ENCODE data around the gene NPC2.

NPC2 gene

DNA sequence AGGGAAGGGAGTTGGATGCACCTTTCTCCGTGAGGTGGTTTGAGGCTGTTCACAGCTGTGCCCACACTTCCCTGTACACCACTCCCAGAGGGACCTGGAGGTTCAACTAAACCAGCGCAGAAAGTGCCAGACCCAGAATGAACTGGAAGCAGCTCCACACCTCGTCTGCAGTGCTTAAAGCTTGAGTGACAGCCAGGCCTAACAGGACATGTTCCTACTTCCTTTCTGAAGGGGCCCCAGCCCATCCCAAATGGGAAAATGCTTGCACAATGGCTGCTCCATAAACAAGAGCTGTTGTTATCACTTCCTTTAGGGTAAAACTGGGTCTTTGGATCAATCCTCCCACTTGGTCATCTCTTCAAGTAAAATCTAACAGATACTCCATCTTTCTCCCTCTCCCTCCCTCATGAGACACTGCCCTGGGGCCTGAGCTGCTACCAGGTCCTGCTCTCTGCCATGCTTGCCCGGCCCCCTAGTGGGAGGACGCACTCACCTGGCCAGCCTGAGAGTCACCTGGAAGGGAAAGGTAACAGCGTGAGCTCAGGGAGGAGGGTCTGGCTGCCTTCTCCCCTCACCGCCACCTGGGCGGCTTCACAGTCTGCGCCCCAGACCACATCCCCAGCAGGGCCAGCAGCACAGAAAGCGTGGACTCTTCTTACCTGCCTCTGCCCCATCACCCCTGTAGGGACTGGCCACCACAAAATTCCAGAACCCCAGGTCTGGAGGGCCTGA, 33.9 kb upstream of the NPC2 start:
- peaks cover 12% of the 10 kb centered on the region; the same call in 1 of the 2 replicates for H3K4me1 ChIP-seq (ENCODE audit: insufficient read depth, low read length)
- no peaks in the 10 kb centered on the region for H3K36me3 ChIP-seq (ENCODE audit: insufficient read depth, low read length)
- H3K9me3 ChIP-seq (ENCODE audit: control insufficient read depth, insufficient read depth, low read length): no peaks in the 10 kb centered on the region
- no peak overlapping the region for H3K9ac ChIP-seq (ENCODE audit: low read depth, low read length)

DNA sequence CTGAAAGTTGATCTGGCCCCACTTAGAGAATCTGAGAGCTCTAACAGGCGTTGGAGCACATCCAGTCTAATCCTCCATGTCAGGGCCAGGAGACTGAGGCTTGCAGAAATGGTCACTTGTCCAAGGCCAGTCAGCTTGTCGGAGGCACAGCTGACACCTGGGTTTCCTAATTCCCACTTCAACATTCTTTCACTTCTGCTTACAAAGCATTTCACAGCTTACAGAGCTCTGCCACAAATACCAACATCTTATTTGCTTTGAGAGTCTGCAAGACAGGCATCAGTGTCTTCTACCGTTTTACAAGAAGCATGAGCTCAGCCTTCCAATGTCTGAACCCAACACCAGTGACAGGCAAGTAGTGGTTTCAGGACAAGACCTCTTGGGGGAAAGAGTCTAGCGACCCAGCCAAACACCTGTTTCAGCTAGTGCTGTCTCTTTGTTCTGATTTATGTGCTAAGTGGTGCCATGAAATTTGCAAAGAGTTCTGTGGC, 32.3 kb upstream of the NPC2 start:
- H3K9me3 ChIP-seq (ENCODE audit: control insufficient read depth, insufficient read depth, low read length): no peaks in the 10 kb centered on the region
- no peaks in the 10 kb centered on the region for H3K36me3 ChIP-seq (ENCODE audit: insufficient read depth, low read length)
- peaks cover 9% of the 10 kb centered on the region; the same call in 1 of the 2 replicates for H3K4me1 ChIP-seq (ENCODE audit: insufficient read depth, low read length)
- H3K9ac ChIP-seq (ENCODE audit: low read depth, low read length): no peak overlapping the region

DNA sequence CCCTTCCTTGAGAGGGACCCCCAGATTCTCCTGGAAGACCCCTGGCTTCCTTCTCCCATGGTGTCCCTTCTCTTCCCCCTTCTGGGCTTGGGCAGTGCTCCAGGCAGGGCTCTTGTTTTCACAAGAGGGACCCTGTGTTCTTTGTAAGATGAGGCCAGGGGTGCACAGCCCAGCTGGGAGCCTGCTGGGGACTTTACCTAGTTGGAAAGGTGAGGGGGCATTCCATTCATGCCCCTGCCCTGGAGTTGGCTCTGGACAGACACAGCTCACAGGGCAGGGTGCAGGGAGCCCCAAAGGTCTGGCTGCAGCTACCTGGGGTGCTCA, 31.7 kb upstream of the NPC2 start:
- Histone ChIP-seq H3K36me3 (ENCODE audit: insufficient read depth, low read length) (no peaks in the 10 kb centered on the region), H3K4me1 (ENCODE audit: insufficient read depth, low read length) (peaks cover 9% of the 10 kb centered on the region; the same call in 1 of the 2 replicates), H3K9ac (ENCODE audit: low read depth, low read length) (no peak overlapping the region), H3K9me3 (ENCODE audit: control insufficient read depth, insufficient read depth, low read length) (no peaks in the 10 kb centered on the region)

DNA sequence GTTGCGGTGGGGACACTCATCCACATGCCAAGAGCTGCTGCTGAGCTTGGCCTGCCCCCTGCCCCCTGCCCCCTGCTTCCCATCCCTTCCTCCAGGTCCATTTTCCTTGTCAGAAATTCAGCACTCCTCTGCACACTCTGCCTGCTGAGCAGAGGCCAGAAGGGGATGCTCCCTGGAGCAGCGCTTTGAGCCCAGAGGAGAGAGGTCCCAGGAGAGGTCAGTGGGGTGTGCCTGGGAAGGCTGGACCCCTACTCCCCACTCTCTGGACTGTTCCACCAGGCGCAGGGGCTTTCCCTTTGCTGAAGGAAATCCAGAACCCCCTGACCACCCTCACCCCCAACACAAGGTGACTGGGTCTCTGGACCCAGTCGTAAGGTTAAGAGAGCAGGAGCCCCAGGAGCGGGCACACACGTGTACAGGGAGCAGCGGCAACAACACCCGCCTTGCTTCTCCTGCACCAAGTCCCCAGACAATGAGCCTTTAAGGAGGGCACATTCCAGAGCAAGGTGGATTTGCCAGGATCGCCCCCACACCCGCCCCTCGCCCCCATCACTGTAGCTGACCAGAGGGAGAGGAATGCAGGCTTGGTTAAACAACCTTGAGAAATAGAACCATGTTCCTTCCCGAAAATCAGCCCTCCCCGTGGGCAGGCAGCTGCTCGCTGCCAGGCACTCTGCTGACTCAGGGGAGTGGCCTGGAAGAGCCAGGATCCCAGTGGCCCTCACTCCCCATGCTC, 31.1 kb upstream of the NPC2 start:
- Histone ChIP-seq H3K9me3 (ENCODE audit: control insufficient read depth, insufficient read depth, low read length) (no peaks in the 10 kb centered on the region), H3K36me3 (ENCODE audit: insufficient read depth, low read length) (no peaks in the 10 kb centered on the region)

DNA sequence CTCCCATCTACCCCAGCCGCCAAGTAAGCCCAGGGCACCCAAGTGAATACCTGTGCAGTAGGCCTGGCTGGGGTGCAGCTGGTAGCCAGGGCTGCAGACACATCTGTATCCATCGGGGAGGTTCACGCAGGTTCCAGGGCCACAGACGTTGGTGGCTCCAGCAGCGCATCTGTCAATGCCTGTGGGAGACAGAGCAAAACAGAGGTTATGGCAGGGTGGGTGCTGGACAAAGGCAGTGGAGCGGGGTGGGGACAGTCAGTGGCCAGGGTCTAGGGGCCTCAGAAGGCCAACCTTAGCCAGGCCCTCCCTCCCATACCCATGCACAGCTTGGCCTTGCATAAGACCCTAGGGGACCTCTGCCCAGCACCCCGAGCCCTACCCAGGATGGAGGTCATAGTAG, 29.6 kb upstream of the NPC2 start:
- Histone ChIP-seq H3K9ac (ENCODE audit: low read depth, low read length) (no peak overlapping the region), H3K9me3 (ENCODE audit: control insufficient read depth, insufficient read depth, low read length) (no peaks in the 10 kb centered on the region), H3K4me1 (ENCODE audit: insufficient read depth, low read length) (peaks cover 9% of the 10 kb centered on the region; the same call in 1 of the 2 replicates), H3K36me3 (ENCODE audit: insufficient read depth, low read length) (no peaks in the 10 kb centered on the region)

More for the DNA sequence above, 31.1 kb upstream of the NPC2 start:
- Histone ChIP-seq H3K4me1 (ENCODE audit: insufficient read depth, low read length) (peaks cover 9% of the 10 kb centered on the region; the same call in 1 of the 2 replicates), H3K9ac (ENCODE audit: low read depth, low read length) (no peak overlapping the region)

DNA sequence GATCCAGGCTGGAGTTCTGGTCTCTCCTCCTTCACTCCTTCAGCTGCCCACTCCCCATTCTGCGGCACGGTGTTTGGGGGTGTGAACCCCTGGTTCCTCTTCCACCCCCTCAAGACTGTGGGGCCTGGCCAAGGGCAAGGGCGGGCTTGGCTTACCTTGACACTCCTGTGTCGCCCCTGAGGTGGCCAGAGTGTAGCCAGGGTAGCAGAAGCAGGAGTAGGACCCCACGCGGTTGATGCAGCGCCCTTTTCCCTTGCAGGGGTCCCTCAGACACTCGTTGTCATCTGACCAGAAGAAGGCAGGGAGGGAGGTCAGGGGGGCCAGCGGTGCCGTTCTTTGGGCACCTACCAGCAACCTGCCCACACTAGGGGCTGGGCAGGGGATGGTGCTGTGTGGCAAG, 28.7 kb upstream of the NPC2 start:
- Histone ChIP-seq H3K36me3 (ENCODE audit: insufficient read depth, low read length) (no peaks in the 10 kb centered on the region), H3K4me1 (ENCODE audit: insufficient read depth, low read length) (peaks cover 7% of the 10 kb centered on the region), H3K9ac (ENCODE audit: low read depth, low read length) (no peak overlapping the region), H3K9me3 (ENCODE audit: control insufficient read depth, insufficient read depth, low read length) (no peaks in the 10 kb centered on the region)

DNA sequence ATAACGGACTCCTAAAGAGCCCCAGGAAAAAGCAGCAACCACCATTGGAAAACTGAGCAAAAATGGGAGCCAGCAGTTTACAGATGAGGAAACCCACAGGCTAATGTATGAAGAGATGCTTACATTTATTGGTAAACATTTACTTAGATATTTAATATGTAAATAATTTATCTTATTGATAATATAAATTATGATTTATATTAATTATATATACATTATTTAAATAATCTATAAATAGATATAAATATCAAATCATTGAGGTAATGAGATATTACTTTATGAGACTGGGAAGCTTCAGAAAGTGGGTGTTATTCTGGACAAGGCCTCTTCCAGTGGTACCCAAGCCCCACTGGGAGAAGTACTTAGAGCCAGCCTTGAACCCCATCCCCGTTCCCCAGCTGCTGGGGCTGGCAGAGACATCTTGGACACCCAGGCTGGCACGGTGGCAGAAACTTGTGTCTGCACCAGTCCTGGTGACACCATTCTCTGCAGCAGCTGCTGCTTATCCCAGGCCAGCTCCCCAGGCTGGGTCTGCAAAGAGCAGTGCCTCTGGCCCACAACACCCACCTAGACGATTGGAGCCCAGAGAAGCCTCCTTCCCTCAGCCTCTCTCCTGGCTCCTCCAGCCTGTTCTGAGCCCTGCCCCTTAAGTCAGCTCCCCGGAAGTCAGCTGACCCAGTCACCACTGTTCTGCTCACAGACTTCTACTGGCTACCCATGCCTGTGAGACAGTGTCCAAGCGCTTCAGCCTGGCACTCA, 26.4 kb upstream of the NPC2 start:
- H3K9ac ChIP-seq (ENCODE audit: low read depth, low read length): no peak overlapping the region

DNA sequence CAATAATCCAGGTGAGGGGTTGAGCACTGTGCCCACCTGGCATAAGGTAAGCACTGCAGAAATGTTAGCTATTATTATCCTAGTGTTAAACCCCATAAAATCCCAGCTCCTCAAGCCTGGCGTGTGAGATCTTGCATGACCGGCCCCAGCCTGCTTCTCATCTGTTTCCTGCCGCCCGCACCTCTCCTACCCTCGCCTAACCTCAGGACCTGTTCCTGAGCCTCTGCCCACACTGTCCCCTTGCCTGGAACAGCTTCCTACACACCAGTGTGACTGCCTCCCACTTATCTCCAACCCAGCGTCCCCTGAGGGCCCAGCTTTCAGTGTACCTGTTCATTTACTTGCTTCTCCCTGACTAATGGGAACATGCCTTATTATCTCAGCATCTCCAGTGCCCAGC, 25.1 kb upstream of the NPC2 start:
- H3K36me3 ChIP-seq (ENCODE audit: insufficient read depth, low read length): no peaks in the 10 kb centered on the region

More for the DNA sequence above, 26.4 kb upstream of the NPC2 start:
- peaks cover 8% of the 10 kb centered on the region for H3K4me1 ChIP-seq (ENCODE audit: insufficient read depth, low read length)
- H3K9me3 ChIP-seq (ENCODE audit: control insufficient read depth, insufficient read depth, low read length): no peaks in the 10 kb centered on the region
- no peaks in the 10 kb centered on the region for H3K36me3 ChIP-seq (ENCODE audit: insufficient read depth, low read length)

DNA sequence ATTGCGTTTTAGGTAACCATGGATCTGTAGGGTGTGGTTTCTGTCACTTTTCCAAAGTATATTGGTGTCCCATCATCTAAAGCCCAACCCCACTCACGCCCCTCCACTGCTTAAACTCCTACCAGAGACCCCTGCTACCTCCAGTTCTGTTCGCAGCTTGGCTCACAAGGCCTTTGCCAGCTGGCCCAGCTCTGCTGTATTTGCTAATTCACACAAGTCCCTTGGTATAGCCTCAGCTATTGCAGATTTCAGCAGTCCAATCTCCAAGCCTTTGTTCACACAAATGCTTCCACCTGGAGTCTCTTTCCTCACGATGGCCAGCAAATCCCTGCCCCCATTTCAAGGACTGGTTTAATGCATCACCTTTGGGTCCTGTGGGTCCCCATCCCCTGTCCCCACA, 24.6 kb upstream of the NPC2 start:
- peaks cover 10% of the 10 kb centered on the region for H3K4me1 ChIP-seq (ENCODE audit: insufficient read depth, low read length)
- H3K36me3 ChIP-seq (ENCODE audit: insufficient read depth, low read length): no peaks in the 10 kb centered on the region
- no peak overlapping the region for H3K9ac ChIP-seq (ENCODE audit: low read depth, low read length)
- H3K9me3 ChIP-seq (ENCODE audit: control insufficient read depth, insufficient read depth, low read length): no peaks in the 10 kb centered on the region

More for the DNA sequence above, 25.1 kb upstream of the NPC2 start:
- H3K9ac ChIP-seq (ENCODE audit: low read depth, low read length): no peak overlapping the region
- H3K4me1 ChIP-seq (ENCODE audit: insufficient read depth, low read length): peaks cover 10% of the 10 kb centered on the region
- H3K9me3 ChIP-seq (ENCODE audit: control insufficient read depth, insufficient read depth, low read length): no peaks in the 10 kb centered on the region

DNA sequence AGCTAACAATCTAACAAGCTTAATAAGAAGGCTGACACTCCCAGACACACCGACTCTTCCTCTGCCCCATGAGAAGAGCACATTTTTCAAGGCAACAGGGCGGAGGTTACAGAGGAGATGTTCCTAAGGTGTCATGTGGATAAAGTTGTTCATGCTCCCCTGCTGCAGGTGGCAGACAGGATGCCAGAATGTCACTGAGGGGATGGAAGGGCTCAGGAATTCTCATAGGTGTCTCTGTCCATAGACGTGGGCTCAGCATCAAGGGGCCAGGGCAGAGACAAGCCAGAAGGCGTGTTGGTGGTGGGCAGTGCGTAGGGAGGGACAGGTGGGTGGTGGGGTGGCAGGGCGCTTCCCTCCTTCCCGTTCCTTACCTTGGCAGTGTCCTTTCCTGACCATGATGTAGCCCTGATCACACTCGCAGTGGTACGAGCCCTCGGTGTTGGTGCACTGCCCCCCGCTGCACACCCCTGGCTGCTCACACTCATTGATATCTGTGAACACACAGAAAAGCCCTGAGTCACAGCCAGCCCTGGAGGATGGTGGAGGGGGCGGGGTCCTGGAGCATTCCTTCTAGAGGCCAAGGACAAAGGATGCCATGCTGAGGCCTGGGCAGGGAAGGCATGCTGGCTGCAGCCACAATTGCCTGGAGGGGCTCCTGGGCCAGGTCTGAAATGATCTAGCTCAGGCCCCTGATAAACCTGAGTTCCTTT, 23.5 kb upstream of the NPC2 start:
- H3K36me3 ChIP-seq (ENCODE audit: insufficient read depth, low read length): no peaks in the 10 kb centered on the region
- peaks cover 10% of the 10 kb centered on the region for H3K4me1 ChIP-seq (ENCODE audit: insufficient read depth, low read length)
- no peaks in the 10 kb centered on the region for H3K9me3 ChIP-seq (ENCODE audit: control insufficient read depth, insufficient read depth, low read length)
- no peak overlapping the region for H3K9ac ChIP-seq (ENCODE audit: low read depth, low read length)

DNA sequence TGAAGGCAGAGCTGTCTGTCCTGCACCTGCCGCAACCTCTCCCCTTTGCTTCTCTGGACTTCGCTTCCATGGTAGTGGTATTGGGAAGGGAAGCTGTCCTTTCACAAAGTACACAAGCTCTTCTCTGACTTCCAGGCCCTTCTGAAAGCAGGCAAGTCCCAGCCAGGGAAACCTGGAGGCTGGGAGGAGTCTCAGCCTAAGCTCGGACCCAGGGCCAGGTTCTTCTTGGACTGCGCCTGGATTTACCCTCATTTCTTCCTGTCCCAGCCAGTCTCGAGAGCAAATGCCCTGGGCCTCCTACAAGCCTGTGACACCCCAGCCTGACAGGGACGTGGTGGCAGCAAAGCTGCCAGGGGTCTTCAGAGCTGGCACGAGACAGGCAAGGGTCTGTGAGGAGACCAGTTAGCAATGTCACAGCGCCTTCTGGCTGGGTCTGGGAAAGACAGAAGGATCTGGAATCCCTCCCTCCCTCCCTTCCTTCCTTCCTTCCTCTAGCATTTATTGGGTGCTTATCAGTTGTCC, 22.8 kb upstream of the NPC2 start:
- Histone ChIP-seq H3K9ac (ENCODE audit: low read depth, low read length) (no peak overlapping the region), H3K36me3 (ENCODE audit: insufficient read depth, low read length) (no peaks in the 10 kb centered on the region), H3K4me1 (ENCODE audit: insufficient read depth, low read length) (peaks cover 11% of the 10 kb centered on the region), H3K9me3 (ENCODE audit: control insufficient read depth, insufficient read depth, low read length) (no peaks in the 10 kb centered on the region)

DNA sequence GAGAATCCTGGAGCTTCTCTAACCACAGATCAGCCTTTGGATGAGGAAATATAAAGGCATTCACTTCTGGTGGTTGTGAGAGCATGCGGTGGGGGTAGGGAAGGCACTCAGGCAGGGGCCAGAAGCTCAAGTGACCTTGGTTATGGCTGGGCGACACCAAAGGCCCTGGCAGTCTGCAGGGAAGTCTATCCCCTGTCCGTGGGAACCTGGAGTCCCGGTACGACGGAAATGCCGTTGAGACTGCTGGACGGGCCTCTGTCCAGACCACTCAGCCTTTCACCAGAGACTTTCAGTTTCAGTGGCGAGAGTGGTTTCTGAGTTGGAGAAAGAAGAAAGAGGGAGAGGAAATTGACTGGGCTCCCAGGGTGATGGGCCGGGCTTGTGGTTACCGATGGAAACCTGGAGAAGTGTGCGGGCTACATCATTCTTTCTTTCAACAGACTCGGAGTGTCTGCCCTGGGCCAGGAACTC, 21.4 kb upstream of the NPC2 start:
- H3K4me1 ChIP-seq (ENCODE audit: insufficient read depth, low read length): peaks cover 15% of the 10 kb centered on the region
- H3K36me3 ChIP-seq (ENCODE audit: insufficient read depth, low read length): no peaks in the 10 kb centered on the region
- H3K9ac ChIP-seq (ENCODE audit: low read depth, low read length): no peak overlapping the region
- H3K9me3 ChIP-seq (ENCODE audit: control insufficient read depth, insufficient read depth, low read length): no peaks in the 10 kb centered on the region

DNA sequence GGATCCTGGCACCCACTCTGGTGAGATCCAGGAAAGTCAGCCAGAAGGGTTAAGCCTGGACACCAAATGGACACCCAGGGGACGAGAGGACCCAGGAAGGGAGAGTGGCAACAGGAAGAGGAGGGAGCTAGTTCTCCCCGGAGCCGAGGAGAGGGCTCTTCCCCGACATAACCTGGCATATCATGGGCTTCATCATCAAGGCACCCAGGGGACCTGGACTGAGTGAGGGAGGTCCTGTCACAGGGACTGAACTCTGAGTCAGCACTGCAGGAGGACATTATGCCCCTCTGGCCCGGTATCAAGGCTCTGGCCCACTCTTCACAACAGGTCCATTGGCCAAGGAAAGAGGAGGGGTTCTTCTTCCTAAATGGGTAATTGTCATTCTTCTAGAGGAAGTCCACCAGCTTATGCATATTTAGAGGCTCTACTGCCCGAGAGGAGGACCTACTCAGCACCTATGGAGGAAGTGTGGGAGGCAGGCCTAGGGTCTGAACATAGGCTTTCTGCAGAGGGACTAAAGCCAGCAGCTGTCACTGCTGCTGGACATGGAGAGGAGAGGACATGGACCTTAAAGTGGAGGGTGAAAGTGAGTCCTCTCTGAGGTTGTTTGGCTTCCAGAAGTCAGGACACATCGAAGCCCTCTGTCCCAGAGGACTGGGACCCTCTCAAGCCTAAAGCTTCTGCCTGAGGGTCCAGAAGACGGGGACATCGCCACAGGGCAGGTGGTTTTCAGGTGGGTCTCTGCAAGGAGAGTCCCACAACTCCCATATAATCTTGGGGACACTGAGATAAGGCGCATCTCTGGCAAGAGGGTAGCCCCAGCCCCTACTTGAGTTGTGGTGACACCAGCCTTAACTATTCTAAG, 19.1 kb upstream of the NPC2 start:
- Histone ChIP-seq H3K36me3 (ENCODE audit: insufficient read depth, low read length) (no peaks in the 10 kb centered on the region), H3K9ac (ENCODE audit: low read depth, low read length) (no peak overlapping the region), H3K4me1 (ENCODE audit: insufficient read depth, low read length) (peaks cover 20% of the 10 kb centered on the region), H3K9me3 (ENCODE audit: control insufficient read depth, insufficient read depth, low read length) (no peaks in the 10 kb centered on the region)
